NB4 (cell line): Measurements from ENCODE around the gene HECTD4.

Source experiments
- MYC ChIP-seq: IDR thresholded peaks from 2 replicates; pipeline ENCODE4 v1.6.1; 2011; ENCODE audit warnings: low read depth, low read length
- POLR2A ChIP-seq: IDR thresholded peaks from 2 replicates; pipeline ENCODE4 v1.6.1; 2011; ENCODE audit warnings: mild to moderate bottlenecking; ENCODE audit not compliant: insufficient read length; ENCODE audit errors: extremely low read depth
- TF ChIP-seq, protein P1 (sequence below): IDR thresholded peaks from one replicate; pipeline ENCODE4 v1.5.1; 2012; ENCODE audit warnings: low read depth, low read length
- TF ChIP-seq, protein P2 (sequence below): IDR thresholded peaks from 2 replicates; pipeline ENCODE4 v1.6.1; 2011; ENCODE audit warnings: low read depth, low read length

DNA sequence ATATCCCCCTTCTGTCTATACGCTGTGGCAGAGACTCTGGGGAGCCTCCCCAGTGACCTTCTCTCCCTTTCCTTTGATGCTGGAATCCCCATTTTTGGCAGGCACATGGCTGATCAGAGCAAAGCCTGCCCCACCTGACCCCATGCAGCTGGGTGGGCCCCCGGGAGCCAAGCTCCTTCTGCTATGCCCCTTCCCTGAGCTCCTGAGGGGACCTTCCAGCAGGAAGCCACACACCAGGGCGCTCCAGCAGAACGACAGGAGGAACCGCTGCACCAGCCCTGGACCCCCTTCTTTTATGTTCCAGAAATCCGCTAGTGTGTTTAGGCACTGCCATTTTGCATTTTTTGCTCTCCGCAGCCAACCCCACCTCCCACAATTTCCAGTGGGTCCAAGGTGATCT, 212.3 kb downstream of the HECTD4 start:
- TF ChIP-seq, protein P1, sequence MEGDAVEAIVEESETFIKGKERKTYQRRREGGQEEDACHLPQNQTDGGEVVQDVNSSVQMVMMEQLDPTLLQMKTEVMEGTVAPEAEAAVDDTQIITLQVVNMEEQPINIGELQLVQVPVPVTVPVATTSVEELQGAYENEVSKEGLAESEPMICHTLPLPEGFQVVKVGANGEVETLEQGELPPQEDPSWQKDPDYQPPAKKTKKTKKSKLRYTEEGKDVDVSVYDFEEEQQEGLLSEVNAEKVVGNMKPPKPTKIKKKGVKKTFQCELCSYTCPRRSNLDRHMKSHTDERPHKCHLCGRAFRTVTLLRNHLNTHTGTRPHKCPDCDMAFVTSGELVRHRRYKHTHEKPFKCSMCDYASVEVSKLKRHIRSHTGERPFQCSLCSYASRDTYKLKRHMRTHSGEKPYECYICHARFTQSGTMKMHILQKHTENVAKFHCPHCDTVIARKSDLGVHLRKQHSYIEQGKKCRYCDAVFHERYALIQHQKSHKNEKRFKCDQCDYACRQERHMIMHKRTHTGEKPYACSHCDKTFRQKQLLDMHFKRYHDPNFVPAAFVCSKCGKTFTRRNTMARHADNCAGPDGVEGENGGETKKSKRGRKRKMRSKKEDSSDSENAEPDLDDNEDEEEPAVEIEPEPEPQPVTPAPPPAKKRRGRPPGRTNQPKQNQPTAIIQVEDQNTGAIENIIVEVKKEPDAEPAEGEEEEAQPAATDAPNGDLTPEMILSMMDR = no peak
- TF ChIP-seq POLR2A (no peak), MYC (no peak)
- TF ChIP-seq, protein P2, sequence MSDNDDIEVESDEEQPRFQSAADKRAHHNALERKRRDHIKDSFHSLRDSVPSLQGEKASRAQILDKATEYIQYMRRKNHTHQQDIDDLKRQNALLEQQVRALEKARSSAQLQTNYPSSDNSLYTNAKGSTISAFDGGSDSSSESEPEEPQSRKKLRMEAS = 0 out of 2 replicates have a peak, but pooled peaks have one; percentile 5
